ENCODE results near the gene FFAR2. TPM values are rescaled to one million over a fixed set of nuclear protein-coding genes. Genes with fewer than 3 reads are reported as not detected.

FFAR2 gene
- total and polyA plus RNA-seq, 2 donors (not counting 3 experiments of a cell fraction or from before 2014, with no cell fraction given) = not detected

DNA sequence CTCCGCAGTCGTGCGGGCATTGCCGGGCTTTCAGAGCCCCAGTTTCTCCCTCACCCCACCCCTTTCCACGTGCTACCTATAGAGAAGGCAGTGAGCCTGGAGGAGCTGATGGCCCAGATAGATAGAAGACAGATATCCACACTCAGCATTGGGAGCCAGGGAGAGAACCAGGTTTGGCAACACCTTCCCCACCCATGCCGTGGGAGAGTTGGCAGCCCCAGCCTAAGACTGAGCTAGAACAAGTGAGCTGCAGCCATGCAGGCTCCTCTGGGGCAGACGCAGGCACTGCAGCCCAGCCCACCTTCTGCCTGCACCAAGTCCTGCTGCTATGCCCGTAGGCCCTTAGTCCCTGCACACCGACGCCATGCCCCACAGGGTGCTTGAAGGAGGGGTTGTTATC, 52.6 kb downstream of the FFAR2 start:
- no peaks in the 10 kb centered on the region for H3K79me2 ChIP-seq (ENCODE audit: control insufficient read depth, insufficient read depth, low read length)
- dilution Hi-C loops (cut with MboI; ENCODE audit: extremely low pct_ligation_motif_present, low sequenced_read_pairs) (no loop called here), intact Hi-C loops (cut with micrococcal nuclease) (no loop called here)
- no peak for TF ChIP-seq EZH2 (IDR thresholded peaks at IDR 0.05; ENCODE audit: borderline replicate concordance, low read depth, low read length, severe bottlenecking)
- TF ChIP-seq, protein P1, sequence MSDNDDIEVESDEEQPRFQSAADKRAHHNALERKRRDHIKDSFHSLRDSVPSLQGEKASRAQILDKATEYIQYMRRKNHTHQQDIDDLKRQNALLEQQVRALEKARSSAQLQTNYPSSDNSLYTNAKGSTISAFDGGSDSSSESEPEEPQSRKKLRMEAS (IDR thresholded peaks at IDR 0.05; ENCODE audit: insufficient read depth, insufficient read length) = no peak
- no peak for TF ChIP-seq FOS (IDR thresholded peaks at IDR 0.05; ENCODE audit: borderline replicate concordance, insufficient read depth, low read length)
- no peak for TF ChIP-seq POLR2AphosphoS5 (IDR thresholded peaks at IDR 0.05; ENCODE audit: insufficient read depth, low read depth, low read length)
- no peak for TF ChIP-seq POLR2A (IDR thresholded peaks at IDR 0.05; ENCODE audit: low read depth, low read length)
- TF ChIP-seq JUN (IDR thresholded peaks at IDR 0.05; ENCODE audit: borderline replicate concordance, insufficient read depth, insufficient read length, low read depth) = no peak
- TF ChIP-seq MYC (IDR thresholded peaks at IDR 0.05; ENCODE audit: low read depth, low read length) = no peak
- TF ChIP-seq, protein P2, sequence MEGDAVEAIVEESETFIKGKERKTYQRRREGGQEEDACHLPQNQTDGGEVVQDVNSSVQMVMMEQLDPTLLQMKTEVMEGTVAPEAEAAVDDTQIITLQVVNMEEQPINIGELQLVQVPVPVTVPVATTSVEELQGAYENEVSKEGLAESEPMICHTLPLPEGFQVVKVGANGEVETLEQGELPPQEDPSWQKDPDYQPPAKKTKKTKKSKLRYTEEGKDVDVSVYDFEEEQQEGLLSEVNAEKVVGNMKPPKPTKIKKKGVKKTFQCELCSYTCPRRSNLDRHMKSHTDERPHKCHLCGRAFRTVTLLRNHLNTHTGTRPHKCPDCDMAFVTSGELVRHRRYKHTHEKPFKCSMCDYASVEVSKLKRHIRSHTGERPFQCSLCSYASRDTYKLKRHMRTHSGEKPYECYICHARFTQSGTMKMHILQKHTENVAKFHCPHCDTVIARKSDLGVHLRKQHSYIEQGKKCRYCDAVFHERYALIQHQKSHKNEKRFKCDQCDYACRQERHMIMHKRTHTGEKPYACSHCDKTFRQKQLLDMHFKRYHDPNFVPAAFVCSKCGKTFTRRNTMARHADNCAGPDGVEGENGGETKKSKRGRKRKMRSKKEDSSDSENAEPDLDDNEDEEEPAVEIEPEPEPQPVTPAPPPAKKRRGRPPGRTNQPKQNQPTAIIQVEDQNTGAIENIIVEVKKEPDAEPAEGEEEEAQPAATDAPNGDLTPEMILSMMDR (IDR thresholded peaks at IDR 0.05; ENCODE audit: extremely low read depth in 1 of 2, insufficient read depth in 1 of 2, low read depth in 1 of 2, low read length in 2 of 2) = no peak
- no peak for TF ChIP-seq GATA2 (IDR thresholded peaks at IDR 0.05; ENCODE audit: insufficient read depth, insufficient read length, low read depth, low read length)
- no peaks in the 10 kb centered on the region for H3K4me1 ChIP-seq (ENCODE audit: control insufficient read depth, extremely low read depth, insufficient read depth, low read length)
- H2AFZ ChIP-seq (ENCODE audit: low read depth, low read length) = no peak overlapping the region
- H3K27me3 ChIP-seq (ENCODE audit: control insufficient read depth in 2 of 2, insufficient read depth in 2 of 2, low read length in 2 of 2) = no peaks in the 10 kb centered on the region
- no peak overlapping the region for H3K27ac ChIP-seq (ENCODE audit: insufficient read depth, low read depth, low read length)
- H3K9ac ChIP-seq (replicated peaks; ENCODE audit: extremely low read depth, insufficient read depth, low read length) = no peak overlapping the region
- H4K20me1 ChIP-seq (replicated peaks; ENCODE audit: control insufficient read depth, extremely low read depth, insufficient read depth, low read length) = no peaks in the 10 kb centered on the region
- H3K36me3 ChIP-seq (ENCODE audit: control insufficient read depth in 2 of 2, extremely low read depth in 1 of 2, insufficient read depth in 2 of 2, low read length in 2 of 2) = no peaks in the 10 kb centered on the region
- CTCF ChIA-PET = interaction anchor here (1.2 kb wide), 1 partner anchor 10 kb away, joined by 4 read pairs; no protein-coding TSS in a partner anchor
- no TSS peak for BruUV-seq (replicated peaks)
- H3K9me3 ChIP-seq (replicated peaks; ENCODE audit: control insufficient read depth, insufficient read depth, low read length) = no peaks in the 10 kb centered on the region
- no peaks in the 10 kb centered on the region for H3K9me1 ChIP-seq (replicated peaks; ENCODE audit: control insufficient read depth, extremely low read depth, insufficient read depth, low read length)
- no peak overlapping the region for H3K4me3 ChIP-seq (replicated peaks in 1 of 3; ENCODE audit: insufficient read depth in 1 of 3, low read depth in 1 of 3, low read length in 3 of 3)
- DNase-seq (ENCODE audit: low read depth, low spot score) (no peak), FAIRE-seq (no peak)
- POLR2A ChIA-PET = no interaction called here
- H3K4me2 ChIP-seq (ENCODE audit: insufficient read depth, low read length) = no peak overlapping the region

Small RNA genes within 50 kb of the gene (small RNA-seq; reads per million reads assigned to genes)
- gene RN7SL491P (ENCODE audit: insufficient read depth, insufficient read length, low read depth, low replicate concordance) = not detected

Other genes starting within 250 kb of the FFAR2 start
- not detected in 2 replicates for gene FAM187B, start 219.5 kb upstream of the FFAR2 start, total RNA-seq
- not detected in 2 replicates for gene FAM187B, start 219.5 kb upstream of the FFAR2 start, polyA plus RNA-seq
- gene LSR, start 199.3 kb upstream of the FFAR2 start, total RNA-seq = 0.74 and 1.0 TPM in 2 replicates
- gene LSR, start 199.3 kb upstream of the FFAR2 start, polyA plus RNA-seq = 0.76 and 0.94 TPM in 2 replicates
- 76.8 and 85.8 TPM in 2 replicates for gene USF2, start 179.3 kb upstream of the FFAR2 start, total RNA-seq
- gene USF2, start 179.3 kb upstream of the FFAR2 start, polyA plus RNA-seq = 75.0 and 80.5 TPM in 2 replicates
- gene HAMP, start 165.7 kb upstream of the FFAR2 start, total RNA-seq = 0.15 TPM in 1 of 2 replicates, not detected in the other
- gene HAMP, start 165.7 kb upstream of the FFAR2 start, polyA plus RNA-seq = not detected in 2 replicates
- not detected in 2 replicates for gene MAG, start 156.1 kb upstream of the FFAR2 start, total RNA-seq
- not detected in 2 replicates for gene MAG, start 156.1 kb upstream of the FFAR2 start, polyA plus RNA-seq
- gene CD22, start 119.1 kb upstream of the FFAR2 start, total RNA-seq = not detected in 2 replicates
- gene CD22, start 119.1 kb upstream of the FFAR2 start, polyA plus RNA-seq = not detected in 2 replicates
- gene FFAR1, start 100.4 kb upstream of the FFAR2 start, total RNA-seq = not detected in 2 replicates
- gene FFAR1, start 100.4 kb upstream of the FFAR2 start, polyA plus RNA-seq = not detected in 2 replicates
- not detected in 2 replicates for gene FFAR3, start 89.8 kb upstream of the FFAR2 start, total RNA-seq
- gene FFAR3, start 89.8 kb upstream of the FFAR2 start, polyA plus RNA-seq = not detected in 2 replicates
- not detected in 2 replicates for gene GPR42, start 77.2 kb upstream of the FFAR2 start, total RNA-seq
- not detected in 2 replicates for gene GPR42, start 77.2 kb upstream of the FFAR2 start, polyA plus RNA-seq
- not detected in 2 replicates for gene KRTDAP, start 42.2 kb downstream of the FFAR2 start, total RNA-seq
- not detected in 2 replicates for gene KRTDAP, start 42.2 kb downstream of the FFAR2 start, polyA plus RNA-seq
- gene DMKN, start 65.4 kb downstream of the FFAR2 start, total RNA-seq = not detected in 2 replicates
- not detected in 2 replicates for gene DMKN, start 65.4 kb downstream of the FFAR2 start, polyA plus RNA-seq
- not detected in 2 replicates for gene SBSN, start 80.1 kb downstream of the FFAR2 start, total RNA-seq
- gene SBSN, start 80.1 kb downstream of the FFAR2 start, polyA plus RNA-seq = not detected in 2 replicates
- not detected in 2 replicates for gene GAPDHS, start 85.2 kb downstream of the FFAR2 start, total RNA-seq
- gene GAPDHS, start 85.2 kb downstream of the FFAR2 start, polyA plus RNA-seq = not detected in 2 replicates
- 75.8 and 76.1 TPM in 2 replicates for gene TMEM147, start 97.4 kb downstream of the FFAR2 start, total RNA-seq
- 214 and 246 TPM in 2 replicates for gene TMEM147, start 97.4 kb downstream of the FFAR2 start, polyA plus RNA-seq
- gene ATP4A, start 115.4 kb downstream of the FFAR2 start, total RNA-seq = not detected in 2 replicates
- gene ATP4A, start 115.4 kb downstream of the FFAR2 start, polyA plus RNA-seq = not detected in 2 replicates
- not detected in 2 replicates for gene PMIS2, start 137.9 kb downstream of the FFAR2 start, total RNA-seq
- gene PMIS2, start 137.9 kb downstream of the FFAR2 start, polyA plus RNA-seq = not detected in 2 replicates
- 17.5 and 19.0 TPM in 2 replicates for gene HAUS5, start 164.5 kb downstream of the FFAR2 start, total RNA-seq
- gene HAUS5, start 164.5 kb downstream of the FFAR2 start, polyA plus RNA-seq = 8.9 and 9.2 TPM in 2 replicates
- 97.3 and 99.2 TPM in 2 replicates for gene RBM42, start 180.8 kb downstream of the FFAR2 start, total RNA-seq
- 78.3 and 81.4 TPM in 2 replicates for gene RBM42, start 180.8 kb downstream of the FFAR2 start, polyA plus RNA-seq
- gene ETV2, start 193.5 kb downstream of the FFAR2 start, total RNA-seq = 0.95 and 1.5 TPM in 2 replicates
- gene ETV2, start 193.5 kb downstream of the FFAR2 start, polyA plus RNA-seq = 1.0 and 2.1 TPM in 2 replicates
- 300 and 327 TPM in 2 replicates for gene COX6B1, start 200.1 kb downstream of the FFAR2 start, total RNA-seq
- 692 and 759 TPM in 2 replicates for gene COX6B1, start 200.1 kb downstream of the FFAR2 start, polyA plus RNA-seq
- not detected in 2 replicates for gene UPK1A, start 218.3 kb downstream of the FFAR2 start, total RNA-seq
- 0.13 TPM in 1 of 2 replicates, not detected in the other for gene UPK1A, start 218.3 kb downstream of the FFAR2 start, polyA plus RNA-seq